Liver (tissue), 9 donors: ENCODE results near the gene PDCL3. TPM values are rescaled to one million over a fixed set of nuclear protein-coding genes. Genes with fewer than 3 reads are reported as not detected.

Experiments
- DNase-seq: peaks from one replicate; pipeline ENCODE4 v3.0.0-alpha.2; 2017; ENCODE audit warnings: low spot score
- H3K27ac ChIP-seq, 2 donors: one replicate each; pipeline ENCODE4 v1.7.0; 2013; ENCODE audit warnings: inconsistent platforms in 2 of 2, low read length in 2 of 2, control low read depth in 1 of 2, low read depth in 1 of 2, mild to moderate bottlenecking in 1 of 2
- H3K27me3 ChIP-seq, 4 donors: one replicate each; pipeline versions ENCODE4 v1.6.1 to v1.7.0; 2013; ENCODE audit warnings: low read length in 3 of 4, inconsistent platforms in 1 of 4, mild to moderate bottlenecking in 1 of 4, moderate library complexity in 1 of 4; ENCODE audit not compliant: control insufficient read depth in 4 of 4, insufficient read depth in 4 of 4
- H3K36me3 ChIP-seq, 4 donors: one replicate each; pipeline versions ENCODE4 v1.6.1 to v1.7.0; 2013; ENCODE audit warnings: low read length in 3 of 4, mild to moderate bottlenecking in 3 of 4, low read depth in 1 of 4, moderate library complexity in 1 of 4; ENCODE audit not compliant: control insufficient read depth in 4 of 4, insufficient read depth in 3 of 4
- H3K4me1 ChIP-seq, 4 donors: one replicate each; pipeline versions ENCODE4 v1.6.1 to v1.7.0; 2013; ENCODE audit warnings: low read length in 3 of 4, mild to moderate bottlenecking in 3 of 4, moderate library complexity in 1 of 4; ENCODE audit not compliant: control insufficient read depth in 4 of 4, insufficient read depth in 4 of 4
- H3K4me3 ChIP-seq, 3 donors: one replicate each; pipeline versions ENCODE4 v1.6.1 to v1.7.0; 2013; ENCODE audit warnings: low read length in 3 of 3, control low read depth in 1 of 3, low read depth in 1 of 3, mild to moderate bottlenecking in 1 of 3
- H3K9ac ChIP-seq, 2 donors: one replicate each; pipeline ENCODE4 v1.7.0; 2013; ENCODE audit warnings: low read length in 2 of 2, mild to moderate bottlenecking in 2 of 2, moderate library complexity in 2 of 2, control low read depth in 1 of 2, low read depth in 1 of 2
- H3K9me3 ChIP-seq, 4 donors: one replicate each; pipeline versions ENCODE4 v1.6.1 to v1.7.0; 2013; ENCODE audit warnings: low read length in 3 of 4; ENCODE audit not compliant: control insufficient read depth in 4 of 4
- FOXA1 ChIP-seq: IDR thresholded peaks from 2 replicates; pipeline ENCODE4 v1.6.1; 2016; ENCODE audit warnings: antibody characterized with exemption
- FOXA2 ChIP-seq: IDR thresholded peaks from 2 replicates; pipeline ENCODE4 v1.6.1; 2016; ENCODE audit warnings: antibody characterized with exemption
- GABPA ChIP-seq, 2 donors: IDR thresholded peaks in 1 of 2; conservative IDR thresholded peaks in 1 of 2; 2 replicates each; pipeline ENCODE4 v1.6.1; 2016; ENCODE audit warnings: antibody characterized with exemption in 2 of 2, mild to moderate bottlenecking in 1 of 2, moderate library complexity in 1 of 2
- HNF4G ChIP-seq: IDR thresholded peaks from 2 replicates; pipeline ENCODE4 v1.6.1; 2016; ENCODE audit warnings: antibody characterized with exemption
- JUND ChIP-seq, 2 donors: IDR thresholded peaks; 2 replicates each; pipeline ENCODE4 v1.6.1; 2016; ENCODE audit warnings: antibody characterized with exemption in 2 of 2
- NR2F2 ChIP-seq: IDR thresholded peaks from 2 replicates; pipeline ENCODE4 v1.6.1; 2016; ENCODE audit warnings: antibody characterized with exemption
- RAD21 ChIP-seq, 2 donors: IDR thresholded peaks; 2 replicates each; pipeline ENCODE4 v1.6.1; 2016; ENCODE audit warnings: antibody characterized with exemption in 2 of 2, mild to moderate bottlenecking in 2 of 2
- RXRA ChIP-seq, 2 donors: IDR thresholded peaks; 2 replicates each; pipeline ENCODE4 v1.6.1; 2017 to 2018; ENCODE audit warnings: antibody characterized with exemption in 2 of 2, mild to moderate bottlenecking in 1 of 2
- SP1 ChIP-seq: IDR thresholded peaks from 2 replicates; pipeline ENCODE4 v1.6.1; 2018; ENCODE audit warnings: antibody characterized with exemption, mild to moderate bottlenecking
- TAF1 ChIP-seq: conservative IDR thresholded peaks from 2 replicates; pipeline ENCODE4 v1.6.1; 2016; ENCODE audit warnings: antibody characterized with exemption, mild to moderate bottlenecking
- YY1 ChIP-seq: IDR thresholded peaks from 2 replicates; pipeline ENCODE4 v1.6.1; 2016; ENCODE audit warnings: antibody characterized with exemption, mild to moderate bottlenecking
- WGBS: extraction: QIAGEN DNeasy Blood & Tissue Kit; methylation state at CpG from one replicate; pipeline ENCODE4 v1.1.7; 2013; 5-methylcytosine and 5-hydroxymethylcytosine counted together
- polyA plus RNA-seq, 2 donors: library from polyadenylated mRNA; stranded (reverse) in 1 of 2; unstranded in 1 of 2; fragments of 200-250 nt in 1 of 2; fragments of >200 nt in 1 of 2; fragmentation: Nextera tagmentation in 1 of 2; extraction: Ambion mirVana in 1 of 2; gene quantifications; one replicate each; pipeline versions ENCODE4 v1.2.1 to v1.2.3, GENCODE V29; 2013 to 2015
- total RNA-seq, 2 donors: library from RNA; depleted of rRNA; stranded (reverse); fragments of >200 nt; gene quantifications; one replicate each; pipeline ENCODE4 v1.2.3, GENCODE V29; 2014
- TF ChIP-seq, protein P1 (sequence below): IDR thresholded peaks from 2 replicates; pipeline ENCODE4 v1.6.1; 2016; ENCODE audit warnings: antibody characterized with exemption
- TF ChIP-seq, protein P2 (sequence below): IDR thresholded peaks from 2 replicates; pipeline ENCODE4 v1.6.1; 2016; ENCODE audit warnings: antibody characterized with exemption
- TF ChIP-seq, protein P3 (sequence below): fragments of 150-350 bp; IDR thresholded peaks from 2 replicates; pipeline ENCODE4 v1.5.1; 2017; ENCODE audit warnings: improper control_type of control experiment, low read depth, low read length; ENCODE audit not compliant: missing input control
- TF ChIP-seq, protein P4 (sequence below): IDR thresholded peaks from 2 replicates; pipeline ENCODE4 v1.6.1; 2016; ENCODE audit warnings: antibody characterized with exemption
- TF ChIP-seq, protein P5 (sequence below): IDR thresholded peaks from 2 replicates; pipeline ENCODE4 v1.6.1; 2016; ENCODE audit warnings: antibody characterized with exemption, mild to moderate bottlenecking
- donor health status: healthy.
- donor health status: healthy.
- donor health status: healthy.
- donor health status: healthy.
- donor health status: healthy.

PDCL3 gene
- total and polyA plus RNA-seq, 4 donors, result 4.2 to 12.3 (median 7.0) TPM

DNA sequence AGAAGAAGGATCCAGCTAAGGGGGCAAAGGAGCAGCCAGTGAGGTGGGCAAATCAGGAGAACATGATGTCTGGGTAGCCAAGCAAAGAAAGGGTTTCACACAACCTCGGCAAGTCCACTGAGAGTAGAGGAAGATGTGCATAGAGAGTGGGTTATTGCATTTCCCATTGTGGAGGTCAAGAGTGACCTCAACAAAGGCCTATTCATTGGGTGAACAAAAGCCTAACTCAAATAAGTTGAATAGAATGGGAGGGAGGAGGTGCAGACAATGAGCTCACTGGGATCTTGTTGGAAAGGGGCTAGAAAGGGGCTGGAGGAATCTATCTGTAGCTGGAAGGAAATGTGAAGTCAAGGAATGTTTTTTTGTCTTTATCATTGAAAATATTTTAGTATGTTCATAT, 14.0 kb upstream of the PDCL3 start:
- H3K27me3 ChIP-seq, result no peaks in the 10 kb centered on the region
- DNase-seq, result no peak
- no peaks in the 10 kb centered on the region for H3K9me3 ChIP-seq
- 96% methylated on average over 1 of the region's 1 CpG for WGBS
- H3K4me3 ChIP-seq, result no peak overlapping the region
- H3K9ac ChIP-seq, result no peak overlapping the region
- TF ChIP-seq FOXA1 (no peak), HNF4G (no peak), RXRA (IDR thresholded peaks at IDR 0.05) (no peak), SP1 (no peak), FOXA2 (no peak), RAD21 (IDR thresholded peaks at IDR 0.05) (no peak), GABPA (IDR thresholded peaks at IDR 0.05 in 1 of 2, conservative IDR thresholded peaks at IDR 0.05 in 1 of 2) (no peak), YY1 (no peak), NR2F2 (no peak), JUND (IDR thresholded peaks at IDR 0.05) (no peak), TAF1 (no peak)
- TF ChIP-seq, protein P1, sequence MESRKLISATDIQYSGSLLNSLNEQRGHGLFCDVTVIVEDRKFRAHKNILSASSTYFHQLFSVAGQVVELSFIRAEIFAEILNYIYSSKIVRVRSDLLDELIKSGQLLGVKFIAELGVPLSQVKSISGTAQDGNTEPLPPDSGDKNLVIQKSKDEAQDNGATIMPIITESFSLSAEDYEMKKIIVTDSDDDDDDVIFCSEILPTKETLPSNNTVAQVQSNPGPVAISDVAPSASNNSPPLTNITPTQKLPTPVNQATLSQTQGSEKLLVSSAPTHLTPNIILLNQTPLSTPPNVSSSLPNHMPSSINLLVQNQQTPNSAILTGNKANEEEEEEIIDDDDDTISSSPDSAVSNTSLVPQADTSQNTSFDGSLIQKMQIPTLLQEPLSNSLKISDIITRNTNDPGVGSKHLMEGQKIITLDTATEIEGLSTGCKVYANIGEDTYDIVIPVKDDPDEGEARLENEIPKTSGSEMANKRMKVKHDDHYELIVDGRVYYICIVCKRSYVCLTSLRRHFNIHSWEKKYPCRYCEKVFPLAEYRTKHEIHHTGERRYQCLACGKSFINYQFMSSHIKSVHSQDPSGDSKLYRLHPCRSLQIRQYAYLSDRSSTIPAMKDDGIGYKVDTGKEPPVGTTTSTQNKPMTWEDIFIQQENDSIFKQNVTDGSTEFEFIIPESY, result no peak
- TF ChIP-seq, protein P2, sequence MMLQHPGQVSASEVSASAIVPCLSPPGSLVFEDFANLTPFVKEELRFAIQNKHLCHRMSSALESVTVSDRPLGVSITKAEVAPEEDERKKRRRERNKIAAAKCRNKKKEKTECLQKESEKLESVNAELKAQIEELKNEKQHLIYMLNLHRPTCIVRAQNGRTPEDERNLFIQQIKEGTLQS, result no peak
- TF ChIP-seq, protein P3, sequence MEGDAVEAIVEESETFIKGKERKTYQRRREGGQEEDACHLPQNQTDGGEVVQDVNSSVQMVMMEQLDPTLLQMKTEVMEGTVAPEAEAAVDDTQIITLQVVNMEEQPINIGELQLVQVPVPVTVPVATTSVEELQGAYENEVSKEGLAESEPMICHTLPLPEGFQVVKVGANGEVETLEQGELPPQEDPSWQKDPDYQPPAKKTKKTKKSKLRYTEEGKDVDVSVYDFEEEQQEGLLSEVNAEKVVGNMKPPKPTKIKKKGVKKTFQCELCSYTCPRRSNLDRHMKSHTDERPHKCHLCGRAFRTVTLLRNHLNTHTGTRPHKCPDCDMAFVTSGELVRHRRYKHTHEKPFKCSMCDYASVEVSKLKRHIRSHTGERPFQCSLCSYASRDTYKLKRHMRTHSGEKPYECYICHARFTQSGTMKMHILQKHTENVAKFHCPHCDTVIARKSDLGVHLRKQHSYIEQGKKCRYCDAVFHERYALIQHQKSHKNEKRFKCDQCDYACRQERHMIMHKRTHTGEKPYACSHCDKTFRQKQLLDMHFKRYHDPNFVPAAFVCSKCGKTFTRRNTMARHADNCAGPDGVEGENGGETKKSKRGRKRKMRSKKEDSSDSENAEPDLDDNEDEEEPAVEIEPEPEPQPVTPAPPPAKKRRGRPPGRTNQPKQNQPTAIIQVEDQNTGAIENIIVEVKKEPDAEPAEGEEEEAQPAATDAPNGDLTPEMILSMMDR, result no peak
- TF ChIP-seq, protein P4, sequence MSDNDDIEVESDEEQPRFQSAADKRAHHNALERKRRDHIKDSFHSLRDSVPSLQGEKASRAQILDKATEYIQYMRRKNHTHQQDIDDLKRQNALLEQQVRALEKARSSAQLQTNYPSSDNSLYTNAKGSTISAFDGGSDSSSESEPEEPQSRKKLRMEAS, result no peak
- TF ChIP-seq, protein P5, sequence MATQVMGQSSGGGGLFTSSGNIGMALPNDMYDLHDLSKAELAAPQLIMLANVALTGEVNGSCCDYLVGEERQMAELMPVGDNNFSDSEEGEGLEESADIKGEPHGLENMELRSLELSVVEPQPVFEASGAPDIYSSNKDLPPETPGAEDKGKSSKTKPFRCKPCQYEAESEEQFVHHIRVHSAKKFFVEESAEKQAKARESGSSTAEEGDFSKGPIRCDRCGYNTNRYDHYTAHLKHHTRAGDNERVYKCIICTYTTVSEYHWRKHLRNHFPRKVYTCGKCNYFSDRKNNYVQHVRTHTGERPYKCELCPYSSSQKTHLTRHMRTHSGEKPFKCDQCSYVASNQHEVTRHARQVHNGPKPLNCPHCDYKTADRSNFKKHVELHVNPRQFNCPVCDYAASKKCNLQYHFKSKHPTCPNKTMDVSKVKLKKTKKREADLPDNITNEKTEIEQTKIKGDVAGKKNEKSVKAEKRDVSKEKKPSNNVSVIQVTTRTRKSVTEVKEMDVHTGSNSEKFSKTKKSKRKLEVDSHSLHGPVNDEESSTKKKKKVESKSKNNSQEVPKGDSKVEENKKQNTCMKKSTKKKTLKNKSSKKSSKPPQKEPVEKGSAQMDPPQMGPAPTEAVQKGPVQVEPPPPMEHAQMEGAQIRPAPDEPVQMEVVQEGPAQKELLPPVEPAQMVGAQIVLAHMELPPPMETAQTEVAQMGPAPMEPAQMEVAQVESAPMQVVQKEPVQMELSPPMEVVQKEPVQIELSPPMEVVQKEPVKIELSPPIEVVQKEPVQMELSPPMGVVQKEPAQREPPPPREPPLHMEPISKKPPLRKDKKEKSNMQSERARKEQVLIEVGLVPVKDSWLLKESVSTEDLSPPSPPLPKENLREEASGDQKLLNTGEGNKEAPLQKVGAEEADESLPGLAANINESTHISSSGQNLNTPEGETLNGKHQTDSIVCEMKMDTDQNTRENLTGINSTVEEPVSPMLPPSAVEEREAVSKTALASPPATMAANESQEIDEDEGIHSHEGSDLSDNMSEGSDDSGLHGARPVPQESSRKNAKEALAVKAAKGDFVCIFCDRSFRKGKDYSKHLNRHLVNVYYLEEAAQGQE, result no peak
- H3K36me3 ChIP-seq, result no peaks in the 10 kb centered on the region
- H3K27ac ChIP-seq, result no peak overlapping the region
- no peaks in the 10 kb centered on the region for H3K4me1 ChIP-seq

DNA sequence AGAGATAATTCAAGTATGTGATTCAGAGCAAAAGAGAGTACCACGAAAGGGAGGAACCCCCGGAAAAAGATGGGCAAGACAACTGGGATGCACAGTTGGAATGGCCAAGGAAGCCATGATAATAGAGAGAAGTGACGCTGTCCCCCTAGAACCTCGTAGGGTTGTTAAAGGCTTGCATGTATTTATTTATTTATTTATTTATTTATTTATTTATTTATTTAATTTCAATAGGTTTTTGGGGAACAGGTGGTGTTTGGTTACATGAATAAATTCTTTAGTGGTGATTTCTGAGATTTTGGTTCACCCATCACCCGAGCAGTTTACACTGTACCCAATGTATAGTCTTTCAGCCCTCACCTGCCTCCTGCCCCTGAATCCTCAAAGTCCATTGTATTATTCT, 11.5 kb upstream of the PDCL3 start:
- no peak for TF ChIP-seq FOXA1
- TF ChIP-seq SP1, result no peak
- no peak for TF ChIP-seq TAF1
- no peak for TF ChIP-seq NR2F2
- TF ChIP-seq, protein P2, result no peak
- TF ChIP-seq RXRA (IDR thresholded peaks at IDR 0.05), result no peak
- TF ChIP-seq, protein P1, result no peak
- TF ChIP-seq, protein P5, result no peak
- 91% methylated on average over 5 of the region's 5 CpGs for WGBS
- no peak overlapping the region for H3K4me3 ChIP-seq

More for the DNA sequence above, 11.5 kb upstream of the PDCL3 start:
- no peak overlapping the region for H3K27ac ChIP-seq
- no peak overlapping the region for H3K9ac ChIP-seq
- no peaks in the 10 kb centered on the region for H3K36me3 ChIP-seq
- no peaks in the 10 kb centered on the region for H3K27me3 ChIP-seq
- H3K9me3 ChIP-seq, result no peaks in the 10 kb centered on the region
- DNase-seq, result no peak
- H3K4me1 ChIP-seq, result no peaks in the 10 kb centered on the region
